Gastrocnemius medialis (tissue), 4 donors: ENCODE measurements around the gene MRTFA. TPM values are rescaled to one million over a fixed set of nuclear protein-coding genes. Genes with fewer than 3 reads are reported as not detected.

Source experiments
- ATAC-seq, 2 donors: fragments of 150-250 bp; one replicate each; pipeline ENCODE4 v1.9.1; 2016
- DNase-seq, 2 donors: peaks; one replicate each; pipeline ENCODE4 v3.0.0-alpha.2; 2019
- H3K27ac ChIP-seq, 4 donors: fragments of 200-600 bp; sonication (generic); 1 replicate in 1 of 4; 2 replicates in 3 of 4; pipeline ENCODE4 v1.5.1; 2016 to 2018; ENCODE audit warnings: mild to moderate bottlenecking in 2 of 4, moderate library complexity in 1 of 4
- H3K27me3 ChIP-seq, 3 donors: fragments of 200-600 bp; sonication (generic) in 2 of 3; 1 replicate in 1 of 3; 2 replicates in 2 of 3; pipeline versions ENCODE4 v1.5.1 to v1.6.0; 2016 to 2019; ENCODE audit warnings: mild to moderate bottlenecking in 1 of 3, moderate library complexity in 1 of 3
- H3K36me3 ChIP-seq, 2 donors: fragments of 200-600 bp; sonication (generic) in 1 of 2; one replicate each; pipeline ENCODE4 v1.5.1; 2017 to 2018
- H3K4me1 ChIP-seq, 2 donors: fragments of 200-600 bp; sonication (generic) in 1 of 2; one replicate each; pipeline ENCODE4 v1.5.1; 2016 to 2017; ENCODE audit warnings: mild to moderate bottlenecking in 2 of 2
- H3K4me3 ChIP-seq, 4 donors: fragments of 200-600 bp; sonication (generic) in 3 of 4; 1 replicate in 1 of 4; 2 replicates in 3 of 4; pipeline ENCODE4 v1.5.1; 2016 to 2019; ENCODE audit warnings: mild to moderate bottlenecking in 2 of 4
- H3K9me3 ChIP-seq, 3 donors: fragments of 200-600 bp; sonication (generic) in 2 of 3; 1 replicate in 1 of 3; 2 replicates in 2 of 3; pipeline ENCODE4 v1.5.1; 2016 to 2019
- CTCF ChIP-seq, 5 experiments: fragments of 450-650 bp in 3 of 5; fragments of 200-600 bp in 2 of 5; sonication (generic) in 2 of 5; IDR thresholded peaks in 4 of 5; conservative IDR thresholded peaks in 1 of 5; 1 replicate in 4 of 5; 2 replicates in 1 of 5; pipeline ENCODE4 v1.5.1; 2016 to 2019; ENCODE audit warnings: antibody characterized with exemption in 5 of 5, mild to moderate bottlenecking in 3 of 5, moderate library complexity in 3 of 5
- POLR2A ChIP-seq, 2 donors: fragments of 450-650 bp; IDR thresholded peaks; one replicate each; pipeline ENCODE4 v1.6.1; 2017; ENCODE audit warnings: antibody characterized with exemption in 2 of 2, mild to moderate bottlenecking in 2 of 2, moderate library complexity in 2 of 2
- in situ Hi-C, 4 donors: fragments of 200-750 bp; cut with MboI; loops; one replicate each; pipeline versions ENCODE4 v1.15.0 to v1.8.0; 2017; ENCODE audit warnings: low sequenced_read_pairs in 4 of 4
- intact Hi-C: fragments of 100-400 bp; cut with DNase I; formaldehyde crosslinking; loops from one replicate; pipeline ENCODE4 v1.15.1; 2023; ENCODE audit warnings: low total_unique reads
- total RNA-seq, 4 donors: library from RNA; depleted of rRNA; stranded (reverse); fragments of >200 nt; gene quantifications; one replicate each; pipeline versions ENCODE4 v1.1.0 to v1.2.3, GENCODE V29; 2016

MRTFA gene
- total RNA-seq, 4 donors from 2014 or later = 13.7 to 31.3 (median 22.2) TPM

GRCh38 chr22:40597526-40598430, 38.7 kb downstream of the MRTFA start:
- DNase-seq (no peak), ATAC-seq (no peak)
- no peak overlapping the region for H3K27ac ChIP-seq
- intact Hi-C loops (no loop called here), in situ Hi-C loops (no loop called here)
- no peak overlapping the region for H3K4me3 ChIP-seq
- H3K4me1 ChIP-seq = peaks cover 44 to 53% of the 10 kb centered on the region in 2 donors
- no peaks in the 10 kb centered on the region for H3K9me3 ChIP-seq
- no peaks in the 10 kb centered on the region for H3K36me3 ChIP-seq
- TF ChIP-seq POLR2A (IDR thresholded peaks at IDR 0.05) = no peak
- no peak for TF ChIP-seq CTCF (IDR thresholded peaks at IDR 0.05 in 4 of 5, conservative IDR thresholded peaks at IDR 0.05 in 1 of 5)
- no peaks in the 10 kb centered on the region for H3K27me3 ChIP-seq

- no peaks in the 10 kb centered on the region for H3K36me3 ChIP-seq
Measured at GRCh38 chr22:40595497-40596234, 40.9 kb downstream of the MRTFA start.

GRCh38 chr22:40594924-40595323, 41.6 kb downstream of the MRTFA start:
- H3K9me3 ChIP-seq = no peaks in the 10 kb centered on the region
- TF ChIP-seq CTCF (IDR thresholded peaks at IDR 0.05 in 4 of 5, conservative IDR thresholded peaks at IDR 0.05 in 1 of 5) (no peak), POLR2A (IDR thresholded peaks at IDR 0.05) (no peak)
- no peaks in the 10 kb centered on the region for H3K27me3 ChIP-seq

More at GRCh38 chr22:40595497-40596234, 40.9 kb downstream of the MRTFA start:
- Histone ChIP-seq H3K4me1 (peaks cover 41 to 47% of the 10 kb centered on the region in 2 donors), H3K9me3 (no peaks in the 10 kb centered on the region), H3K4me3 (no peak overlapping the region), H3K27ac (no peak overlapping the region), H3K27me3 (no peaks in the 10 kb centered on the region)
- DNase-seq = no peak
- ATAC-seq = no peak
- intact Hi-C loops (no loop called here), in situ Hi-C loops (no loop called here)
- TF ChIP-seq CTCF (IDR thresholded peaks at IDR 0.05 in 4 of 5, conservative IDR thresholded peaks at IDR 0.05 in 1 of 5) (no peak), POLR2A (IDR thresholded peaks at IDR 0.05) (no peak)

GRCh38 chr22:40594346-40594745, 42.2 kb downstream of the MRTFA start:
- H3K36me3 ChIP-seq = no peaks in the 10 kb centered on the region
- no peaks in the 10 kb centered on the region for H3K9me3 ChIP-seq
- TF ChIP-seq POLR2A (IDR thresholded peaks at IDR 0.05) = no peak
- no peak for TF ChIP-seq CTCF (IDR thresholded peaks at IDR 0.05 in 4 of 5, conservative IDR thresholded peaks at IDR 0.05 in 1 of 5)
- intact Hi-C loops = no loop called here
- H3K4me1 ChIP-seq = peaks cover 39 to 47% of the 10 kb centered on the region in 2 donors
- in situ Hi-C loops = no loop called here
- no peak overlapping the region for H3K4me3 ChIP-seq
- no peak overlapping the region for H3K27ac ChIP-seq
- no peaks in the 10 kb centered on the region for H3K27me3 ChIP-seq
- DNase-seq (no peak), ATAC-seq (no peak)

More at GRCh38 chr22:40594924-40595323, 41.6 kb downstream of the MRTFA start:
- H3K36me3 ChIP-seq = no peaks in the 10 kb centered on the region
- in situ Hi-C loops (no loop called here), intact Hi-C loops (no loop called here)
- peaks cover 39 to 47% of the 10 kb centered on the region in 2 donors for H3K4me1 ChIP-seq
- DNase-seq (no peak), ATAC-seq (no peak)
- no peak overlapping the region for H3K4me3 ChIP-seq
- no peak overlapping the region for H3K27ac ChIP-seq
